RWPE2 (cell line): Measurements from ENCODE around the gene KCNC2.

Experiments
- ATAC-seq: fragments of 200-7000 bp; cut with Tn5 transposase; 3 replicates; pipeline ENCODE4 v1.9.1; 2021; ENCODE audit warnings: low read depth
- DNase-seq: peaks from one replicate; pipeline ENCODE4 v3.0.0-alpha.2; 2020; ENCODE audit warnings: low spot score
- H3K27ac ChIP-seq: fragments of 450-650 bp; 2 replicates; pipeline ENCODE4 v1.5.1; 2017; ENCODE audit warnings: mild to moderate bottlenecking; ENCODE audit not compliant: poor library complexity, severe bottlenecking
- H3K27me3 ChIP-seq: fragments of 250-450 bp; sonication (Bioruptor Pico); 2 replicates; pipeline ENCODE4 v1.5.1; 2021; ENCODE audit warnings: mild to moderate bottlenecking, moderate library complexity; ENCODE audit not compliant: insufficient read depth, poor library complexity, severe bottlenecking
- H3K36me3 ChIP-seq: fragments of 250-450 bp; sonication (Bioruptor Pico); 2 replicates; pipeline ENCODE4 v1.5.1; 2020; ENCODE audit warnings: low read depth, mild to moderate bottlenecking, moderate library complexity
- H3K4me1 ChIP-seq: fragments of 250-450 bp; sonication (Bioruptor Pico); 2 replicates; pipeline ENCODE4 v1.5.1; 2021; ENCODE audit warnings: mild to moderate bottlenecking, moderate library complexity; ENCODE audit not compliant: insufficient read depth, poor library complexity, severe bottlenecking
- H3K4me3 ChIP-seq: fragments of 250-450 bp; sonication (Bioruptor Pico); 2 replicates; pipeline ENCODE4 v1.5.1; 2021; ENCODE audit warnings: mild to moderate bottlenecking, moderate library complexity; ENCODE audit not compliant: severe bottlenecking
- H3K9me3 ChIP-seq: fragments of 250-450 bp; sonication (Bioruptor Pico); 2 replicates; pipeline ENCODE4 v1.5.1; 2021; ENCODE audit warnings: mild to moderate bottlenecking, moderate library complexity; ENCODE audit not compliant: severe bottlenecking
- CTCF ChIP-seq: fragments of 450-650 bp; IDR thresholded peaks from one replicate; pipeline ENCODE4 v1.5.1; 2017; ENCODE audit warnings: mild to moderate bottlenecking, moderate library complexity; ENCODE audit not compliant: poor library complexity, severe bottlenecking

Gene KCNC2

GRCh38 chr12:75172611-75173010 is 37.0 kb downstream of the KCNC2 start:
- ATAC-seq: no peak
- no peak for DNase-seq
- Histone ChIP-seq H3K4me3 (no peak overlapping the region), H3K27ac (no peak overlapping the region), H3K27me3 (no peaks in the 10 kb centered on the region), H3K9me3 (no peaks in the 10 kb centered on the region), H3K36me3 (no peaks in the 10 kb centered on the region), H3K4me1 (peaks cover 6% of the 10 kb centered on the region)
- no peak for TF ChIP-seq CTCF

GRCh38 chr12:75170640-75171185 is 38.9 kb downstream of the KCNC2 start:
- Histone ChIP-seq H3K9me3 (no peaks in the 10 kb centered on the region), H3K4me1 (no peaks in the 10 kb centered on the region), H3K4me3 (no peak overlapping the region), H3K36me3 (no peaks in the 10 kb centered on the region), H3K27me3 (no peaks in the 10 kb centered on the region), H3K27ac (no peak overlapping the region)
- no peak for TF ChIP-seq CTCF
- ATAC-seq (no peak), DNase-seq (no peak)

- ATAC-seq (no peak), DNase-seq (no peak)
- no peak for TF ChIP-seq CTCF
- H3K36me3 ChIP-seq: no peaks in the 10 kb centered on the region
- H3K9me3 ChIP-seq: no peaks in the 10 kb centered on the region
- H3K27me3 ChIP-seq: no peaks in the 10 kb centered on the region
- no peak overlapping the region for H3K27ac ChIP-seq
- H3K4me3 ChIP-seq: no peak overlapping the region
- H3K4me1 ChIP-seq: no peaks in the 10 kb centered on the region
Measured at GRCh38 chr12:75162845-75163244, 46.8 kb downstream of the KCNC2 start.

- Histone ChIP-seq H3K36me3 (no peaks in the 10 kb centered on the region), H3K4me3 (no peak overlapping the region), H3K9me3 (no peaks in the 10 kb centered on the region), H3K27me3 (no peaks in the 10 kb centered on the region), H3K27ac (no peak overlapping the region), H3K4me1 (no peaks in the 10 kb centered on the region)
- DNase-seq: no peak
- no peak for TF ChIP-seq CTCF
- ATAC-seq: no peak
Measured at GRCh38 chr12:75161488-75161887, 48.2 kb downstream of the KCNC2 start.

- H3K4me1 ChIP-seq: no peaks in the 10 kb centered on the region
- no peak for TF ChIP-seq CTCF
- H3K27me3 ChIP-seq: no peaks in the 10 kb centered on the region
- H3K9me3 ChIP-seq: no peaks in the 10 kb centered on the region
- no peak overlapping the region for H3K27ac ChIP-seq
- H3K36me3 ChIP-seq: no peaks in the 10 kb centered on the region
- ATAC-seq (no peak), DNase-seq (no peak)
- no peak overlapping the region for H3K4me3 ChIP-seq
Measured at GRCh38 chr12:75157385-75157784, 52.3 kb downstream of the KCNC2 start.
